ENCODE measurements around the gene GINM1.
A peak's percentile ranks its signal among the peaks of the same experiment; 100 is the strongest.

Gene GINM1

DNA sequence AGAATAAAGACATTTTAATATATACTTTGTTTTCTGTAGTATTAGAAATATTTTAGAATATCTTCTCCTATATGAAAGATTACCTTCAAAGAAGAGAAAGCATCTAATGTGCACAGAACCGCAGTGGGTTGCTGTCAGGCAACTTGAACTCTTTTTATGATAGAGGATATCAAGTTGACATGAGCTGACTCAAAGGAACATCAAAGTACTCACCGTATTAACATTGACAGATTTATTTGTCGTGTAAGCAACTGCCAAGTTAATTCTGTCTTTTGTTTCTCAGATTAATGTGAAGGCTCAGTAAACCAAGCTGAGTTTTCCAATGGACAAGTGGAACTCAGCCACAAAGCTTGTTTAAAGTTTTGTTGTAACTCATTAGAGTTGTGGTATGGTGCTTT is 2.2 kb upstream of the GINM1 start (continued):
- TF ChIP-seq, protein P1, sequence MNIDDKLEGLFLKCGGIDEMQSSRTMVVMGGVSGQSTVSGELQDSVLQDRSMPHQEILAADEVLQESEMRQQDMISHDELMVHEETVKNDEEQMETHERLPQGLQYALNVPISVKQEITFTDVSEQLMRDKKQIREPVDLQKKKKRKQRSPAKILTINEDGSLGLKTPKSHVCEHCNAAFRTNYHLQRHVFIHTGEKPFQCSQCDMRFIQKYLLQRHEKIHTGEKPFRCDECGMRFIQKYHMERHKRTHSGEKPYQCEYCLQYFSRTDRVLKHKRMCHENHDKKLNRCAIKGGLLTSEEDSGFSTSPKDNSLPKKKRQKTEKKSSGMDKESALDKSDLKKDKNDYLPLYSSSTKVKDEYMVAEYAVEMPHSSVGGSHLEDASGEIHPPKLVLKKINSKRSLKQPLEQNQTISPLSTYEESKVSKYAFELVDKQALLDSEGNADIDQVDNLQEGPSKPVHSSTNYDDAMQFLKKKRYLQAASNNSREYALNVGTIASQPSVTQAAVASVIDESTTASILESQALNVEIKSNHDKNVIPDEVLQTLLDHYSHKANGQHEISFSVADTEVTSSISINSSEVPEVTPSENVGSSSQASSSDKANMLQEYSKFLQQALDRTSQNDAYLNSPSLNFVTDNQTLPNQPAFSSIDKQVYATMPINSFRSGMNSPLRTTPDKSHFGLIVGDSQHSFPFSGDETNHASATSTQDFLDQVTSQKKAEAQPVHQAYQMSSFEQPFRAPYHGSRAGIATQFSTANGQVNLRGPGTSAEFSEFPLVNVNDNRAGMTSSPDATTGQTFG (tag by site-specific recombination; IDR thresholded peaks at IDR 0.05; ENCODE audit: borderline replicate concordance) = no peak
- peak; percentile 3; the same call in 1 of the 2 replicates for TF ChIP-seq SP3 (tag by site-specific recombination; IDR thresholded peaks at IDR 0.05)
- peak; percentile 30; the same call in 1 of the 2 replicates for TF ChIP-seq ZNF24 (tag by site-specific recombination; IDR thresholded peaks at IDR 0.05)
- no peak for TF ChIP-seq ZNF391 (tag by site-specific recombination; IDR thresholded peaks at IDR 0.05; ENCODE audit: borderline replicate concordance, low read depth)
- TF ChIP-seq, protein P2, sequence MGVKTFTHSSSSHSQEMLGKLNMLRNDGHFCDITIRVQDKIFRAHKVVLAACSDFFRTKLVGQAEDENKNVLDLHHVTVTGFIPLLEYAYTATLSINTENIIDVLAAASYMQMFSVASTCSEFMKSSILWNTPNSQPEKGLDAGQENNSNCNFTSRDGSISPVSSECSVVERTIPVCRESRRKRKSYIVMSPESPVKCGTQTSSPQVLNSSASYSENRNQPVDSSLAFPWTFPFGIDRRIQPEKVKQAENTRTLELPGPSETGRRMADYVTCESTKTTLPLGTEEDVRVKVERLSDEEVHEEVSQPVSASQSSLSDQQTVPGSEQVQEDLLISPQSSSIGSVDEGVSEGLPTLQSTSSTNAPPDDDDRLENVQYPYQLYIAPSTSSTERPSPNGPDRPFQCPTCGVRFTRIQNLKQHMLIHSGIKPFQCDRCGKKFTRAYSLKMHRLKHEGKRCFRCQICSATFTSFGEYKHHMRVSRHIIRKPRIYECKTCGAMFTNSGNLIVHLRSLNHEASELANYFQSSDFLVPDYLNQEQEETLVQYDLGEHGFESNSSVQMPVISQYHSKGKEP (tag by site-specific recombination; IDR thresholded peaks at IDR 0.05) = 0 out of 2 replicates have a peak, but pooled peaks have one; percentile 33
- TF ChIP-seq, protein P3, sequence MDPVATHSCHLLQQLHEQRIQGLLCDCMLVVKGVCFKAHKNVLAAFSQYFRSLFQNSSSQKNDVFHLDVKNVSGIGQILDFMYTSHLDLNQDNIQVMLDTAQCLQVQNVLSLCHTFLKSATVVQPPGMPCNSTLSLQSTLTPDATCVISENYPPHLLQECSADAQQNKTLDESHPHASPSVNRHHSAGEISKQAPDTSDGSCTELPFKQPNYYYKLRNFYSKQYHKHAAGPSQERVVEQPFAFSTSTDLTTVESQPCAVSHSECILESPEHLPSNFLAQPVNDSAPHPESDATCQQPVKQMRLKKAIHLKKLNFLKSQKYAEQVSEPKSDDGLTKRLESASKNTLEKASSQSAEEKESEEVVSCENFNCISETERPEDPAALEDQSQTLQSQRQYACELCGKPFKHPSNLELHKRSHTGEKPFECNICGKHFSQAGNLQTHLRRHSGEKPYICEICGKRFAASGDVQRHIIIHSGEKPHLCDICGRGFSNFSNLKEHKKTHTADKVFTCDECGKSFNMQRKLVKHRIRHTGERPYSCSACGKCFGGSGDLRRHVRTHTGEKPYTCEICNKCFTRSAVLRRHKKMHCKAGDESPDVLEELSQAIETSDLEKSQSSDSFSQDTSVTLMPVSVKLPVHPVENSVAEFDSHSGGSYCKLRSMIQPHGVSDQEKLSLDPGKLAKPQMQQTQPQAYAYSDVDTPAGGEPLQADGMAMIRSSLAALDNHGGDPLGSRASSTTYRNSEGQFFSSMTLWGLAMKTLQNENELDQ (tag by site-specific recombination; IDR thresholded peaks at IDR 0.05; ENCODE audit: low read depth) = no peak
- no peak for TF ChIP-seq ZNF302 (tag by site-specific recombination; IDR thresholded peaks at IDR 0.05; ENCODE audit: low read depth)
- peak; percentile 95 for TF ChIP-seq ZSCAN16 (tag by site-specific recombination; IDR thresholded peaks at IDR 0.05)
- 0 out of 2 replicates have a peak, but pooled peaks have one; percentile 33 for TF ChIP-seq GLI2 (tag by site-specific recombination; IDR thresholded peaks at IDR 0.05; ENCODE audit: borderline replicate concordance, low read depth)
- no peak for TF ChIP-seq ZNF549 (tag by site-specific recombination; IDR thresholded peaks at IDR 0.05)
- TF ChIP-seq, protein P4, sequence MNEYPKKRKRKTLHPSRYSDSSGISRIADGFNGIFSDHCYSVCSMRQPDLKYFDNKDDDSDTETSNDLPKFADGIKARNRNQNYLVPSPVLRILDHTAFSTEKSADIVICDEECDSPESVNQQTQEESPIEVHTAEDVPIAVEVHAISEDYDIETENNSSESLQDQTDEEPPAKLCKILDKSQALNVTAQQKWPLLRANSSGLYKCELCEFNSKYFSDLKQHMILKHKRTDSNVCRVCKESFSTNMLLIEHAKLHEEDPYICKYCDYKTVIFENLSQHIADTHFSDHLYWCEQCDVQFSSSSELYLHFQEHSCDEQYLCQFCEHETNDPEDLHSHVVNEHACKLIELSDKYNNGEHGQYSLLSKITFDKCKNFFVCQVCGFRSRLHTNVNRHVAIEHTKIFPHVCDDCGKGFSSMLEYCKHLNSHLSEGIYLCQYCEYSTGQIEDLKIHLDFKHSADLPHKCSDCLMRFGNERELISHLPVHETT (tag by site-specific recombination; IDR thresholded peaks at IDR 0.05) = peak; percentile 62; the same call in 1 of the 2 replicates
- TF ChIP-seq, protein P5, sequence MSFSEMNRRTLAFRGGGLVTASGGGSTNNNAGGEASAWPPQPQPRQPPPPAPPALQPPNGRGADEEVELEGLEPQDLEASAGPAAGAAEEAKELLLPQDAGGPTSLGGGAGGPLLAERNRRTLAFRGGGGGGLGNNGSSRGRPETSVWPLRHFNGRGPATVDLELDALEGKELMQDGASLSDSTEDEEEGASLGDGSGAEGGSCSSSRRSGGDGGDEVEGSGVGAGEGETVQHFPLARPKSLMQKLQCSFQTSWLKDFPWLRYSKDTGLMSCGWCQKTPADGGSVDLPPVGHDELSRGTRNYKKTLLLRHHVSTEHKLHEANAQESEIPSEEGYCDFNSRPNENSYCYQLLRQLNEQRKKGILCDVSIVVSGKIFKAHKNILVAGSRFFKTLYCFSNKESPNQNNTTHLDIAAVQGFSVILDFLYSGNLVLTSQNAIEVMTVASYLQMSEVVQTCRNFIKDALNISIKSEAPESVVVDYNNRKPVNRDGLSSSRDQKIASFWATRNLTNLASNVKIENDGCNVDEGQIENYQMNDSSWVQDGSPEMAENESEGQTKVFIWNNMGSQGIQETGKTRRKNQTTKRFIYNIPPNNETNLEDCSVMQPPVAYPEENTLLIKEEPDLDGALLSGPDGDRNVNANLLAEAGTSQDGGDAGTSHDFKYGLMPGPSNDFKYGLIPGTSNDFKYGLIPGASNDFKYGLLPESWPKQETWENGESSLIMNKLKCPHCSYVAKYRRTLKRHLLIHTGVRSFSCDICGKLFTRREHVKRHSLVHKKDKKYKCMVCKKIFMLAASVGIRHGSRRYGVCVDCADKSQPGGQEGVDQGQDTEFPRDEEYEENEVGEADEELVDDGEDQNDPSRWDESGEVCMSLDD (tag by site-specific recombination; IDR thresholded peaks at IDR 0.05) = no peak
- TF ChIP-seq ZNF366 (tag by site-specific recombination; conservative IDR thresholded peaks at IDR 0.05) = peak; percentile 58; the same call in 1 of the 2 replicates
- TF ChIP-seq, protein P6, sequence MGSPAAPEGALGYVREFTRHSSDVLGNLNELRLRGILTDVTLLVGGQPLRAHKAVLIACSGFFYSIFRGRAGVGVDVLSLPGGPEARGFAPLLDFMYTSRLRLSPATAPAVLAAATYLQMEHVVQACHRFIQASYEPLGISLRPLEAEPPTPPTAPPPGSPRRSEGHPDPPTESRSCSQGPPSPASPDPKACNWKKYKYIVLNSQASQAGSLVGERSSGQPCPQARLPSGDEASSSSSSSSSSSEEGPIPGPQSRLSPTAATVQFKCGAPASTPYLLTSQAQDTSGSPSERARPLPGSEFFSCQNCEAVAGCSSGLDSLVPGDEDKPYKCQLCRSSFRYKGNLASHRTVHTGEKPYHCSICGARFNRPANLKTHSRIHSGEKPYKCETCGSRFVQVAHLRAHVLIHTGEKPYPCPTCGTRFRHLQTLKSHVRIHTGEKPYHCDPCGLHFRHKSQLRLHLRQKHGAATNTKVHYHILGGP (tag by site-specific recombination; IDR thresholded peaks at IDR 0.05) = no peak
- peak; percentile 26; the same call in 1 of the 2 replicates for TF ChIP-seq IKZF3 (tag by site-specific recombination; IDR thresholded peaks at IDR 0.05)
- peak; percentile 79; the same call in 1 of the 2 replicates for TF ChIP-seq BCL11A (tag by site-specific recombination; IDR thresholded peaks at IDR 0.05; ENCODE audit: low read depth)
- TF ChIP-seq, protein P7, sequence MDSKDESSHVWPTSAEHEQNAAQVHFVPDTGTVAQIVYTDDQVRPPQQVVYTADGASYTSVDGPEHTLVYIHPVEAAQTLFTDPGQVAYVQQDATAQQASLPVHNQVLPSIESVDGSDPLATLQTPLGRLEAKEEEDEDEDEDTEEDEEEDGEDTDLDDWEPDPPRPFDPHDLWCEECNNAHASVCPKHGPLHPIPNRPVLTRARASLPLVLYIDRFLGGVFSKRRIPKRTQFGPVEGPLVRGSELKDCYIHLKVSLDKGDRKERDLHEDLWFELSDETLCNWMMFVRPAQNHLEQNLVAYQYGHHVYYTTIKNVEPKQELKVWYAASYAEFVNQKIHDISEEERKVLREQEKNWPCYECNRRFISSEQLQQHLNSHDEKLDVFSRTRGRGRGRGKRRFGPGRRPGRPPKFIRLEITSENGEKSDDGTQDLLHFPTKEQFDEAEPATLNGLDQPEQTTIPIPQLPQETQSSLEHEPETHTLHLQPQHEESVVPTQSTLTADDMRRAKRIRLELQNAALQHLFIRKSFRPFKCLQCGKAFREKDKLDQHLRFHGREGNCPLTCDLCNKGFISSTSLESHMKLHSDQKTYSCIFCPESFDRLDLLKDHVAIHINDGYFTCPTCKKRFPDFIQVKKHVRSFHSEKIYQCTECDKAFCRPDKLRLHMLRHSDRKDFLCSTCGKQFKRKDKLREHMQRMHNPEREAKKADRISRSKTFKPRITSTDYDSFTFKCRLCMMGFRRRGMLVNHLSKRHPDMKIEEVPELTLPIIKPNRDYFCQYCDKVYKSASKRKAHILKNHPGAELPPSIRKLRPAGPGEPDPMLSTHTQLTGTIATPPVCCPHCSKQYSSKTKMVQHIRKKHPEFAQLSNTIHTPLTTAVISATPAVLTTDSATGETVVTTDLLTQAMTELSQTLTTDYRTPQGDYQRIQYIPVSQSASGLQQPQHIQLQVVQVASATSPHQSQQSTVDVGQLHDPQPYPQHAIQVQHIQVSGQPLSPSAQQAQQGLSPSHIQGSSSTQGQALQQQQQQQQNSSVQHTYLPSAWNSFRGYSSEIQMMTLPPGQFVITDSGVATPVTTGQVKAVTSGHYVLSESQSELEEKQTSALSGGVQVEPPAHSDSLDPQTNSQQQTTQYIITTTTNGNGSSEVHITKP (tag by site-specific recombination; IDR thresholded peaks at IDR 0.05) = no peak
